K562 (cell line): ENCODE results near the gene NRXN3. TPM values are rescaled to one million over a fixed set of nuclear protein-coding genes. Genes with fewer than 3 reads are reported as not detected.
A peak's percentile ranks its signal among the peaks of the same experiment; 100 is the strongest.

Experiments
- ATAC-seq: fragments of 200-7000 bp; cut with Tn5 transposase; 3 replicates; pipeline ENCODE4 v1.9.1; 2020; ENCODE audit warnings: moderate library complexity
- BruUV-seq: library from RNA; stranded (reverse); fragments of 400-500 nt; replicated peaks from 2 replicates; lab custom pipeline; 2021; lab: Mats Ljungman, UMichigan
- CTCF ChIA-PET: fragments of 300-600 bp; formaldehyde crosslinking; extraction: SDS; loops from one replicate; lab custom pipeline; 2021; ENCODE audit warnings: low intra/inter-chr PET ratio; lab: Yijun Ruan, JAX
- POLR2A ChIA-PET: fragments of 300-600, 350-650 bp; sonication (Branson Sonifier 250); formaldehyde crosslinking; extraction: SDS; loops from one replicate; lab custom pipeline; 2021; ENCODE audit warnings: antibody characterized with exemption, inconsistent platforms; lab: Yijun Ruan, JAX
- DNase-seq, 4 experiments: peaks; one replicate each; pipeline versions ENCODE4 v3.0.0 to v3.0.0-alpha.2; 2011 to 2018; ENCODE audit warnings: low spot score in 3 of 4, mixed read lengths in 3 of 4; ENCODE audit errors: extremely low read depth in 1 of 4
- FAIRE-seq: peaks from 2 replicates; lab custom pipeline; 2011; peaks lifted over from hg19 to GRCh38; lab: Jason Lieb, UNC
- H2AFZ ChIP-seq: 2 replicates; pipeline ENCODE4 v1.6.0; 2011; ENCODE audit warnings: low read depth, low read length, control low read depth, inconsistent platforms
- H3K27ac ChIP-seq: fragments of 200-600 bp; 3 replicates; pipeline ENCODE4 v1.8.0; 2011; ENCODE audit warnings: low read depth, mild to moderate bottlenecking, control low read depth, inconsistent platforms, low read length, moderate library complexity, mixed read lengths; ENCODE audit errors: extremely low read depth
- H3K27me3 ChIP-seq, 2 experiments: fragments of 300-600 bp in 1 of 2; 2 replicates in 1 of 2; 3 replicates in 1 of 2; pipeline versions ENCODE4 v1.6.0 to v1.8.0; 2011; ENCODE audit warnings: inconsistent platforms in 2 of 2, low read length in 2 of 2, mild to moderate bottlenecking in 1 of 2, mixed read lengths in 1 of 2, moderate library complexity in 1 of 2; ENCODE audit not compliant: control insufficient read depth in 2 of 2, insufficient read depth in 2 of 2
- H3K36me3 ChIP-seq: fragments of 300-600 bp; 3 replicates; pipeline ENCODE4 v1.8.0; 2011; ENCODE audit warnings: mild to moderate bottlenecking, low read length, inconsistent platforms; ENCODE audit not compliant: control insufficient read depth, insufficient read depth
- H3K4me1 ChIP-seq, 2 experiments: fragments of 200-600 bp in 1 of 2; replicated peaks in 1 of 2; 2 replicates in 1 of 2; 3 replicates in 1 of 2; pipeline versions ENCODE4 v1.5.1 to v1.8.0; 2011; ENCODE audit warnings: inconsistent platforms in 2 of 2, low read length in 2 of 2, mild to moderate bottlenecking in 1 of 2, mixed read lengths in 1 of 2, moderate library complexity in 1 of 2; ENCODE audit not compliant: control insufficient read depth in 2 of 2, insufficient read depth in 2 of 2
- H3K4me2 ChIP-seq: 2 replicates; pipeline ENCODE4 v1.6.1; 2011; ENCODE audit warnings: low read length, control low read depth, inconsistent platforms, mixed read lengths; ENCODE audit not compliant: insufficient read depth
- H3K4me3 ChIP-seq: fragments of 200-600 bp; sonication (generic), shearing (Covaris generic); 2 replicates; pipeline ENCODE4 v1.5.1; 2016; ENCODE audit warnings: control low read depth, inconsistent platforms
- H3K79me2 ChIP-seq: fragments of 200-600 bp; 3 replicates; pipeline ENCODE4 v1.8.0; 2011; ENCODE audit warnings: low read length, inconsistent platforms; ENCODE audit not compliant: control insufficient read depth, insufficient read depth
- H3K9ac ChIP-seq, 2 experiments: 2 replicates each; pipeline versions ENCODE4 v1.6.0 to v1.6.1; 2011; ENCODE audit warnings: low read depth in 2 of 2, low read length in 2 of 2, control low read depth in 1 of 2, inconsistent platforms in 1 of 2, mild to moderate bottlenecking in 1 of 2, mixed read lengths in 1 of 2; ENCODE audit not compliant: insufficient read depth in 1 of 2
- H3K9me1 ChIP-seq: one replicate; pipeline ENCODE4 v1.6.0; 2011; ENCODE audit warnings: inconsistent platforms, mild to moderate bottlenecking, low read length, moderate library complexity; ENCODE audit not compliant: control insufficient read depth, insufficient read depth
- H3K9me3 ChIP-seq: replicated peaks from 2 replicates; pipeline ENCODE4 v1.5.1; 2011; ENCODE audit warnings: low read depth, low read length, inconsistent platforms; ENCODE audit not compliant: control insufficient read depth, insufficient read depth
- H4K20me1 ChIP-seq: replicated peaks from 2 replicates; pipeline ENCODE4 v1.6.1; 2011; ENCODE audit warnings: low read length, inconsistent platforms, mixed read lengths; ENCODE audit not compliant: control insufficient read depth, insufficient read depth
- BDP1 ChIP-seq: IDR thresholded peaks from 3 replicates; pipeline ENCODE4 v1.6.1; 2011; ENCODE audit not compliant: insufficient read length, insufficient read depth
- CEBPG ChIP-seq, 3 experiments: fragments of 200-800 bp in 1 of 3; sonication (Bioruptor generic) in 1 of 3; sonication (generic) in 1 of 3; formaldehyde crosslinking in 1 of 3; IDR thresholded peaks in 2 of 3; conservative IDR thresholded peaks in 1 of 3; 2 replicates each; pipeline versions ENCODE4 v1.6.1 to v1.8.0; 2016 to 2022; ENCODE audit warnings: missing compliant biosample characterization in 2 of 3, missing genetic modification characterization in 2 of 3, mild to moderate bottlenecking in 1 of 3, missing genetic modification reagents in 1 of 3
- FOS ChIP-seq: IDR thresholded peaks from 3 replicates; pipeline ENCODE4 v1.6.1; 2011; ENCODE audit not compliant: insufficient read length; ENCODE audit errors: extremely low read depth
- ZNF518B ChIP-seq: fragments of 250-450 bp; sonication (Bioruptor Pico); IDR thresholded peaks from 2 replicates; pipeline ENCODE4 v1.5.0; 2021; ENCODE audit warnings: mild to moderate bottlenecking, moderate library complexity
- ZSCAN32 ChIP-seq: fragments of 450-650 bp; formaldehyde crosslinking; IDR thresholded peaks from 2 replicates; pipeline ENCODE4 v1.4.0; 2020; ENCODE audit warnings: mild to moderate bottlenecking, moderate library complexity
- WGBS: fragments of 100-300 bp; shearing (Covaris generic); methylation state at CpG from one replicate; pipeline ENCODE4 v1.1.6; 2016; ENCODE audit warnings: low coverage, mixed read lengths; ENCODE audit not compliant: insufficient coverage; ENCODE audit errors: missing lambda C conversion rate; 5-methylcytosine and 5-hydroxymethylcytosine counted together
- in situ Hi-C: fragments of 300-500 bp; cut with MboI; formaldehyde crosslinking; loops from 4 replicates; pipeline ENCODE4 v1.15.0; 2018; ENCODE audit warnings: inconsistent platforms, mixed read lengths
- intact Hi-C: fragments of 100-400 bp; cut with micrococcal nuclease; formaldehyde crosslinking; loops from 2 replicates; pipeline ENCODE4 v1.14.2; 2022
- polyA plus RNA-seq, 8 experiments: library from polyadenylated mRNA; depleted of rRNA in 4 of 8; stranded (reverse) in 5 of 8; unstranded in 3 of 8; fragments of >200 nt; fragmentation: Nextera tagmentation in 2 of 8; fragmentation: Illumina TruSeq in 1 of 8; extraction: Ambion mirVana in 2 of 8; extraction: Trizol in 1 of 8; gene quantifications; 2 replicates each; pipeline versions ENCODE4 v1.2.1 to v1.2.3, GENCODE V29; 2011 to 2014; ENCODE audit warnings: inconsistent platforms in 1 of 8, missing spikeins in 1 of 8
- total RNA-seq, 7 experiments: library from RNA; depleted of rRNA in 6 of 7; stranded (reverse); fragments of >200 nt in 6 of 7; fragmentation: Illumina TruSeq in 2 of 7; extraction: Trizol in 2 of 7; gene quantifications; 2 replicates each; pipeline versions ENCODE4 v1.2.1 to v1.2.3, GENCODE V29; 2011 to 2021; ENCODE audit warnings: low replicate concordance in 1 of 7

NRXN3 gene
- total and polyA plus RNA-seq, 9 of the 15 experiments (the other 6 are each of a cell fraction or from before 2014, with no cell fraction given) = 0.09 TPM; not detected in 8

DNA sequence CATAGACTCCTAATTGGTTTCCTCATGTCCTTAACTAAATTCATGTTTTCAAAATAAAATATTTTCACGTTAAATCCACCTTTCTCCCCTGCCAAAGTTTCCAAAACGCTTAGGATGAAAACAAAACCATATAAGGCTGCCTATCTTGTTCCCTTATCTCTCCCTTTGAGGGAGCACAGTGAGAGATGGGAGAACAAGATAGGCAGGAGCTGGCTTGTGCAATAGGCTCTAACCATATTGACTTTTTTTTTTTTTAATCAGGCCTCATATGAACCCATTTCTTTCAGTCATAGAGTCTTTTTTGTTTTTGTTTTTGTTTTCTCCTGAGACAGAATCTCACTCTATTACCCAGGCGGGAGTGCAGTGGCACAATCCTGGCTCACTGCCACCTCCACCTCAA is 184.9 kb downstream of the NRXN3 start:
- H2AFZ ChIP-seq = no peak overlapping the region
- BruUV-seq = no TSS peak
- H3K4me3 ChIP-seq = no peak overlapping the region
- TF ChIP-seq ZSCAN32 (CRISPR knock-in tag) = no peak
- TF ChIP-seq CEBPG (CRISPR knock-in tag; IDR thresholded peaks at IDR 0.05) = no peak
- TF ChIP-seq CEBPG (tag; conservative IDR thresholded peaks at IDR 0.05 in 1 of 2, IDR thresholded peaks at IDR 0.05 in 1 of 2) = peak in 1 of 2 experiments; percentile 50; a peak in 1 of 4 replicates
- no peak overlapping the region for H3K4me2 ChIP-seq
- DNase-seq = no peak
- H3K36me3 ChIP-seq = no peaks in the 10 kb centered on the region
- FAIRE-seq = no peak
- no peaks in the 10 kb centered on the region for H3K4me1 ChIP-seq
- no peaks in the 10 kb centered on the region for H3K27me3 ChIP-seq
- H3K9me1 ChIP-seq = no peaks in the 10 kb centered on the region
- in situ Hi-C loops = no loop called here
- no peaks in the 10 kb centered on the region for H3K9me3 ChIP-seq
- H4K20me1 ChIP-seq = no peaks in the 10 kb centered on the region
- H3K9ac ChIP-seq = no peak overlapping the region
- H3K79me2 ChIP-seq = no peaks in the 10 kb centered on the region
- ChIA-PET POLR2A (no interaction called here), CTCF (no interaction called here)
- H3K27ac ChIP-seq = no peak overlapping the region
- no peak for ATAC-seq
- intact Hi-C loops = no loop called here
- 0% methylated on average over 2 of the region's 3 CpGs for WGBS

DNA sequence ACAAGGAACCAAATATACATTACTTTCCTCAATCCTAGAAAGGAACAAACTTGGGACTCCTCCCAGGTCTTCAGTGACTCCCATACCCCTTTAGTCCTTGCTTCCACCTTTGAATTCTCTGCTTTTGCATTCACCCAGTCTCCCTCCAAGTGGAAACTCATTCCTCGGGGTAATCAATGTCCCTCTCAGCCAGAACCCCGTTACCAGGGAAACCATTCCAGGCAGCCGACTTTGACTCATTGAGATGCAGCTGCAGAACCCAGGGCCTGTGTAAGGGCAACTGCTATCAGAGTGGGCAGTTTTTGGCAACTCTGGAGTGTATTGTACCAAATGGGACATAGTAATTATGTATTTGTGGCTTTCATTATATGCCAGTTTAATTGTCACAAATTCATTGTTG is 186.2 kb downstream of the NRXN3 start:
- no peaks in the 10 kb centered on the region for H3K9me3 ChIP-seq
- ATAC-seq = no peak
- CTCF ChIA-PET = no interaction called here
- no peaks in the 10 kb centered on the region for H3K36me3 ChIP-seq
- POLR2A ChIA-PET = no interaction called here
- no TSS peak for BruUV-seq
- in situ Hi-C loops = no loop called here
- WGBS = 3% methylated on average over 3 of the region's 3 CpGs
- no peak overlapping the region for H3K4me3 ChIP-seq
- H3K27ac ChIP-seq = no peak overlapping the region
- no peak for FAIRE-seq
- TF ChIP-seq ZNF518B (CRISPR knock-in tag) = no peak
- no peak for TF ChIP-seq FOS
- TF ChIP-seq BDP1 = no peak
- TF ChIP-seq, all 486 proteins: peak for 0
- Histone ChIP-seq H3K9ac (no peak overlapping the region), H3K4me2 (no peak overlapping the region), H3K27me3 (no peaks in the 10 kb centered on the region), H4K20me1 (no peaks in the 10 kb centered on the region), H3K4me1 (no peaks in the 10 kb centered on the region), H3K9me1 (no peaks in the 10 kb centered on the region), H2AFZ (no peak overlapping the region), H3K79me2 (no peaks in the 10 kb centered on the region)
- DNase-seq = no peak
- intact Hi-C loops = no loop called here
